Keratinocyte (primary cell): ENCODE results near the gene RPH3AL. TPM values are rescaled to one million over a fixed set of nuclear protein-coding genes. Genes with fewer than 3 reads are reported as not detected.

Experiments used
- DNase-seq: peaks from one replicate; pipeline ENCODE4 v3.0.0-alpha.2; 2011; ENCODE audit warnings: low read depth, missing footprints, low spot score
- FAIRE-seq: peaks from 2 replicates; lab custom pipeline; 2011; peaks lifted over from hg19 to GRCh38; lab: Jason Lieb, UNC
- H2AFZ ChIP-seq: 2 replicates; pipeline ENCODE4 v1.6.0; 2012; ENCODE audit warnings: low read length, control low read depth, inconsistent platforms; ENCODE audit not compliant: control insufficient read depth
- H3K27ac ChIP-seq: 2 replicates; pipeline ENCODE4 v1.5.1; 2011; ENCODE audit warnings: low read length; ENCODE audit not compliant: control insufficient read depth, insufficient read depth
- H3K27me3 ChIP-seq: 3 replicates; pipeline ENCODE4 v1.6.0; 2011; ENCODE audit warnings: low read length; ENCODE audit not compliant: control insufficient read depth, insufficient read depth; ENCODE audit errors: extremely low read depth
- H3K36me3 ChIP-seq, 2 experiments: 2 replicates in 1 of 2; 3 replicates in 1 of 2; pipeline ENCODE4 v1.5.1; 2011; ENCODE audit warnings: low read length in 2 of 2, mild to moderate bottlenecking in 1 of 2; ENCODE audit not compliant: control insufficient read depth in 2 of 2, insufficient read depth in 2 of 2; ENCODE audit errors: extremely low read depth in 1 of 2
- H3K4me1 ChIP-seq: 3 replicates; pipeline ENCODE4 v1.5.1; 2011; ENCODE audit warnings: low read length; ENCODE audit not compliant: control insufficient read depth, insufficient read depth; ENCODE audit errors: extremely low read depth
- H3K4me2 ChIP-seq: 3 replicates; pipeline ENCODE4 v1.6.0; 2011; ENCODE audit warnings: low read depth, low read length; ENCODE audit not compliant: control insufficient read depth, insufficient read depth; ENCODE audit errors: extremely low read depth
- H3K4me3 ChIP-seq, 3 experiments: fragments of 200-600 bp in 1 of 3; sonication (generic) in 1 of 3; 2 replicates in 2 of 3; 3 replicates in 1 of 3; pipeline ENCODE4 v1.5.1; 2011 to 2016; ENCODE audit warnings: low read length in 3 of 3, mild to moderate bottlenecking in 3 of 3, control low read depth in 2 of 3, inconsistent platforms in 1 of 3, low read depth in 1 of 3, mixed read lengths in 1 of 3, mixed run types in 1 of 3, moderate library complexity in 1 of 3; ENCODE audit not compliant: control insufficient read depth in 2 of 3, insufficient read depth in 2 of 3; ENCODE audit errors: extremely low read depth in 1 of 3
- H3K79me2 ChIP-seq: 2 replicates; pipeline ENCODE4 v1.6.0; 2012; ENCODE audit warnings: low read length; ENCODE audit not compliant: control insufficient read depth, insufficient read depth
- H3K9ac ChIP-seq: 3 replicates; pipeline ENCODE4 v1.6.0; 2011; ENCODE audit warnings: low read length; ENCODE audit not compliant: control insufficient read depth, insufficient read depth; ENCODE audit errors: extremely low read depth
- H3K9me1 ChIP-seq: 3 replicates; pipeline ENCODE4 v1.6.0; 2011; ENCODE audit warnings: low read length; ENCODE audit not compliant: control insufficient read depth, insufficient read depth; ENCODE audit errors: extremely low read depth
- H3K9me3 ChIP-seq: 2 replicates; pipeline ENCODE4 v1.5.1; 2012; ENCODE audit warnings: low read depth, low read length; ENCODE audit not compliant: control insufficient read depth
- H4K20me1 ChIP-seq: 3 replicates; pipeline ENCODE4 v1.6.0; 2011; ENCODE audit warnings: low read length; ENCODE audit not compliant: control insufficient read depth, insufficient read depth; ENCODE audit errors: extremely low read depth
- EZH2 ChIP-seq: IDR thresholded peaks from one replicate; pipeline ENCODE4 v1.6.1; 2012; ENCODE audit warnings: inconsistent platforms, mild to moderate bottlenecking, low read length, moderate library complexity
- dilution Hi-C: fragments of 300-500 bp; cut with MboI; formaldehyde crosslinking; loops from one replicate; pipeline ENCODE4 v1.7.0; 2020; ENCODE audit warnings: low sequenced_read_pairs; ENCODE audit not compliant: extremely low pct_ligation_motif_present
- polyA plus RNA-seq, 5 experiments: library from polyadenylated mRNA; depleted of rRNA in 3 of 5; stranded (reverse) in 3 of 5; stranded (forward) in 1 of 5; unstranded in 1 of 5; fragments of >200 nt; gene quantifications; 1 replicate in 1 of 5; 2 replicates in 3 of 5; 3 replicates in 1 of 5; pipeline versions ENCODE4 v1.2.1 to v1.2.3, GENCODE V29; 2011 to 2012; ENCODE audit warnings: missing spikeins in 2 of 5, low read depth in 1 of 5, low replicate concordance in 1 of 5
- TF ChIP-seq, protein P1 (sequence below), 3 experiments: IDR thresholded peaks in 1 of 3; conservative IDR thresholded peaks in 1 of 3; optimal IDR thresholded peaks in 1 of 3; 2 replicates in 2 of 3; 3 replicates in 1 of 3; pipeline versions ENCODE3 to v1.5.1; 2011; ENCODE audit warnings: low read length in 3 of 3, mild to moderate bottlenecking in 3 of 3, moderate library complexity in 2 of 3, control low read depth in 1 of 3, inconsistent platforms in 1 of 3; ENCODE audit not compliant: insufficient read depth in 2 of 3; ENCODE audit errors: extremely low read depth in 1 of 3

The RPH3AL gene
- polyA plus RNA-seq, 1 donor (not counting 4 experiments of a cell fraction or from before 2014, with no cell fraction given): 0.31 TPM

DNA sequence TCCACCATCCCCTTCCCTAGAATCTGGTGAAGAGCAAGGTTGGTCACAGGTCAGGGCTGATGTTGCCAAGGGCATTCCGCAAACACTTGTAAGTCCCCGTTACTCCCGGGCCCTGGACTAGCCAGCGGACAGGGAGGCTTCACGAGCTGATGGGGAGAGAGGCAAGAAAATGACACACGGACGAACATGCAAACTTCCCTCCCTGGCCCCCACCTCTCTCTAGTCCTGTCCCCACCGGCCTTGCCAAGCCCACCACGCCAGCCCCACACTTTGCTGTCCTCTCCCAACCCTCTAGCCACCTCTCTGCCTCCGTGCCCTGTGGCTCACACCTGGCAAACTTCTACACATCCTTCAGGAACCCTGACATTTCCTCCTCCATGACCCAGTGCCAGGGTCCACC is 54.8 kb downstream of the RPH3AL start:
- dilution Hi-C loops: no loop called here
- FAIRE-seq: no peak

DNA sequence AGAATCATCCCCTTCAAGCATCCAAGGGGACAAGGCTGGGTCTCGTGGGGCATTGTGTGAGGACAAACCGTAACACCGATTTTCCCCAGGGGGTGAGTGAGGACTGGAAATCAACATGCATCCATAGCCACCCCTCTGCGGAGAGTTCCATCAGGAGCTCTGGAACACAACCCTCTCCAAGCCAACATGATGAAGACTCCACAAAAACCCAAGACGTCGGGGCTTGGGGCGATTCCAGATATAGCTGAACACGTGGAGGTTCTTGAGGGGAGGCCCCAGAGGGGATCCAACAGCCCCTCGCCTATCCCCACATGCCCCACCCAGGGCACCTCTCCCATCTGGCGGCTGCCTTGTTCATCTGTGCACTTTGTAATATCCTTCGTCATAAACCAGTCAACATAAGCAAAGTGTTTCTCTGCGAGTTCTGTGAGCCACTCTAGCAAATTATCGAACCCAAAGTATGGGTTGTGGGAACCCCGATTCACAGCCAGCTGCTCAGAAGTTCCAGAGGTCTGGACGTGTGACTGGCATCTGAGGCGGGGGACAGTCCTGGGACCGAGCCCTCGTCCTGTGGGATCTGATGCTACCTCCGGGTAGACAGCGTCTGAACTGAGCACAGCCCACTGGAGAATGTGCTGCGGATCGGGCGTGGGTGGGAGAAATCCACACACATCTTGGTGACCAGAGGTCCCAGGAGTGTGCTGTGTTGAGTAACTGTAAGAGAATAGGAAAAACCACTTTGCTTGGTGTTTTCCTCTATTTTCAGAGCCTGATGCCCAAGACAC is 55.5 kb downstream of the RPH3AL start:
- H3K27me3 ChIP-seq: no peaks in the 10 kb centered on the region
- no peaks in the 10 kb centered on the region for H3K9me1 ChIP-seq
- FAIRE-seq (no peak), DNase-seq (no peak)
- H3K27ac ChIP-seq: no peak overlapping the region
- no peaks in the 10 kb centered on the region for H3K79me2 ChIP-seq
- H4K20me1 ChIP-seq: no peaks in the 10 kb centered on the region
- no peak for TF ChIP-seq EZH2
- TF ChIP-seq, protein P1, sequence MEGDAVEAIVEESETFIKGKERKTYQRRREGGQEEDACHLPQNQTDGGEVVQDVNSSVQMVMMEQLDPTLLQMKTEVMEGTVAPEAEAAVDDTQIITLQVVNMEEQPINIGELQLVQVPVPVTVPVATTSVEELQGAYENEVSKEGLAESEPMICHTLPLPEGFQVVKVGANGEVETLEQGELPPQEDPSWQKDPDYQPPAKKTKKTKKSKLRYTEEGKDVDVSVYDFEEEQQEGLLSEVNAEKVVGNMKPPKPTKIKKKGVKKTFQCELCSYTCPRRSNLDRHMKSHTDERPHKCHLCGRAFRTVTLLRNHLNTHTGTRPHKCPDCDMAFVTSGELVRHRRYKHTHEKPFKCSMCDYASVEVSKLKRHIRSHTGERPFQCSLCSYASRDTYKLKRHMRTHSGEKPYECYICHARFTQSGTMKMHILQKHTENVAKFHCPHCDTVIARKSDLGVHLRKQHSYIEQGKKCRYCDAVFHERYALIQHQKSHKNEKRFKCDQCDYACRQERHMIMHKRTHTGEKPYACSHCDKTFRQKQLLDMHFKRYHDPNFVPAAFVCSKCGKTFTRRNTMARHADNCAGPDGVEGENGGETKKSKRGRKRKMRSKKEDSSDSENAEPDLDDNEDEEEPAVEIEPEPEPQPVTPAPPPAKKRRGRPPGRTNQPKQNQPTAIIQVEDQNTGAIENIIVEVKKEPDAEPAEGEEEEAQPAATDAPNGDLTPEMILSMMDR (optimal IDR thresholded peaks at IDR 0.05 in 1 of 3, IDR thresholded peaks at IDR 0.05 in 1 of 3, conservative IDR thresholded peaks at IDR 0.05 in 1 of 3; ENCODE audit: extremely low read depth in 1 of 3, insufficient read depth in 2 of 3, low read length in 3 of 3): no peak
- H3K9ac ChIP-seq: no peak overlapping the region
- H3K9me3 ChIP-seq: no peaks in the 10 kb centered on the region
- no peak overlapping the region for H3K4me3 ChIP-seq
- no peaks in the 10 kb centered on the region for H3K4me1 ChIP-seq
- H3K4me2 ChIP-seq: no peak overlapping the region
- dilution Hi-C loops: no loop called here
- H3K36me3 ChIP-seq: no peaks in the 10 kb centered on the region
- H2AFZ ChIP-seq: no peak overlapping the region

More for the DNA sequence above, 54.8 kb downstream of the RPH3AL start:
- Histone ChIP-seq H3K4me3 (no peak overlapping the region), H3K9me3 (no peaks in the 10 kb centered on the region), H3K36me3 (no peaks in the 10 kb centered on the region), H3K27me3 (no peaks in the 10 kb centered on the region), H3K27ac (no peak overlapping the region), H3K4me2 (no peak overlapping the region), H3K4me1 (no peaks in the 10 kb centered on the region), H3K9me1 (no peaks in the 10 kb centered on the region), H4K20me1 (no peaks in the 10 kb centered on the region), H3K79me2 (no peaks in the 10 kb centered on the region), H2AFZ (no peak overlapping the region), H3K9ac (no peak overlapping the region)
- no peak for TF ChIP-seq EZH2
- TF ChIP-seq, protein P1 (optimal IDR thresholded peaks at IDR 0.05 in 1 of 3, IDR thresholded peaks at IDR 0.05 in 1 of 3, conservative IDR thresholded peaks at IDR 0.05 in 1 of 3; ENCODE audit: extremely low read depth in 1 of 3, insufficient read depth in 2 of 3, low read length in 3 of 3): no peak
- DNase-seq: no peak
